ENCODE results near the gene BMPR1B. TPM values are rescaled to one million over a fixed set of nuclear protein-coding genes. Genes with fewer than 3 reads are reported as not detected.

The BMPR1B gene
- polyA plus RNA-seq, 1 experiment = 0.07 TPM

GRCh38 chr4:94765648-94766047 is 7.9 kb downstream of the BMPR1B start:
- Histone ChIP-seq H3K4me3 (ENCODE audit: low read depth, low read length) (no peak overlapping the region), H3K36me3 (ENCODE audit: control insufficient read depth, insufficient read depth, low read length) (no peaks in the 10 kb centered on the region), H3K27me3 (ENCODE audit: control insufficient read depth, insufficient read depth, low read length) (peaks cover 5% of the 10 kb centered on the region; the same call in 1 of the 2 replicates)
- POLR2A ChIA-PET = no interaction called here
- no peak for DNase-seq (ENCODE audit: low read depth)
- TF ChIP-seq CTCF (IDR thresholded peaks at IDR 0.05; ENCODE audit: insufficient read depth, low read depth, low read length) = no peak
- CTCF ChIA-PET = no interaction called here

GRCh38 chr4:94766856-94767255 is 9.1 kb downstream of the BMPR1B start:
- TF ChIP-seq CTCF (IDR thresholded peaks at IDR 0.05; ENCODE audit: insufficient read depth, low read depth, low read length) = no peak
- DNase-seq (ENCODE audit: low read depth) = no peak
- ChIA-PET CTCF (interaction anchor here (1.1 kb wide), 1 partner anchor 11 kb away, joined by 3 read pairs; no protein-coding TSS in a partner anchor), POLR2A (no interaction called here)
- H3K36me3 ChIP-seq (ENCODE audit: control insufficient read depth, insufficient read depth, low read length) = no peaks in the 10 kb centered on the region
- peaks cover 5% of the 10 kb centered on the region; the same call in 1 of the 2 replicates for H3K27me3 ChIP-seq (ENCODE audit: control insufficient read depth, insufficient read depth, low read length)
- H3K4me3 ChIP-seq (ENCODE audit: low read depth, low read length) = no peak overlapping the region

- POLR2A ChIA-PET = no interaction called here
- CTCF ChIA-PET = interaction anchor here (0.5 to 1.1 kb wide), 2 partner anchors 11 to 12 kb away, joined by 3 read pairs; no protein-coding TSS in a partner anchor
- Histone ChIP-seq H3K36me3 (ENCODE audit: control insufficient read depth, insufficient read depth, low read length) (no peaks in the 10 kb centered on the region), H3K27me3 (ENCODE audit: control insufficient read depth, insufficient read depth, low read length) (peaks cover 5% of the 10 kb centered on the region; the same call in 1 of the 2 replicates), H3K4me3 (ENCODE audit: low read depth, low read length) (no peak overlapping the region)
- no peak for TF ChIP-seq CTCF (IDR thresholded peaks at IDR 0.05; ENCODE audit: insufficient read depth, low read depth, low read length)
- DNase-seq (ENCODE audit: low read depth) = no peak
These were observed 9.7 kb downstream of the BMPR1B start for GRCh38 chr4:94767446-94767845.

GRCh38 chr4:94782707-94783106 is 25.0 kb downstream of the BMPR1B start:
- Histone ChIP-seq H3K36me3 (ENCODE audit: control insufficient read depth, insufficient read depth, low read length) (no peaks in the 10 kb centered on the region), H3K27me3 (ENCODE audit: control insufficient read depth, insufficient read depth, low read length) (no peaks in the 10 kb centered on the region), H3K4me3 (ENCODE audit: low read depth, low read length) (no peak overlapping the region)
- POLR2A ChIA-PET = no interaction called here
- no peak for TF ChIP-seq CTCF (IDR thresholded peaks at IDR 0.05; ENCODE audit: insufficient read depth, low read depth, low read length)
- CTCF ChIA-PET = no interaction called here
- no peak for DNase-seq (ENCODE audit: low read depth)

GRCh38 chr4:94791701-94792100 is 33.9 kb downstream of the BMPR1B start:
- ChIA-PET CTCF (no interaction called here), POLR2A (no interaction called here)
- Histone ChIP-seq H3K27me3 (ENCODE audit: control insufficient read depth, insufficient read depth, low read length) (no peaks in the 10 kb centered on the region), H3K4me3 (ENCODE audit: low read depth, low read length) (no peak overlapping the region), H3K36me3 (ENCODE audit: control insufficient read depth, insufficient read depth, low read length) (no peaks in the 10 kb centered on the region)
- no peak for DNase-seq (ENCODE audit: low read depth)
- TF ChIP-seq CTCF (IDR thresholded peaks at IDR 0.05; ENCODE audit: insufficient read depth, low read depth, low read length) = no peak
